HepG2 (cell line): ENCODE results near the gene SCAPER.

Experiments
- CREM ChIP-seq, 2 experiments: sonication (generic) in 1 of 2; formaldehyde crosslinking in 1 of 2; IDR thresholded peaks; 2 replicates each; pipeline versions ENCODE4 v1.4.0 to v1.6.1; 2016 to 2020; ENCODE audit warnings: antibody characterized with exemption in 1 of 2, mild to moderate bottlenecking in 1 of 2, missing genetic modification reagents in 1 of 2
- FOXP1 ChIP-seq, 2 experiments: fragments of 450-650 bp in 1 of 2; IDR thresholded peaks; 2 replicates each; pipeline ENCODE4 v1.6.1; 2017 to 2018; ENCODE audit warnings: antibody characterized with exemption in 1 of 2
- HDAC2 ChIP-seq: sonication (generic); formaldehyde crosslinking; IDR thresholded peaks from 2 replicates; pipeline ENCODE4 v1.4.0; 2020; ENCODE audit warnings: missing genetic modification reagents
- MYC ChIP-seq: sonication (generic); formaldehyde crosslinking; IDR thresholded peaks from 2 replicates; pipeline ENCODE4 v1.9.0; 2021; ENCODE audit warnings: missing genetic modification reagents, borderline replicate concordance
- PATZ1 ChIP-seq: sonication (generic); formaldehyde crosslinking; IDR thresholded peaks from 2 replicates; pipeline ENCODE4 v1.4.0; 2020; ENCODE audit warnings: missing genetic modification reagents
- REL ChIP-seq: sonication (generic); formaldehyde crosslinking; conservative IDR thresholded peaks from 2 replicates; pipeline ENCODE4 v1.8.0; 2022; ENCODE audit warnings: mild to moderate bottlenecking, missing genetic modification reagents, moderate library complexity
- SOX13 ChIP-seq, 3 experiments: fragments of 450-650 bp in 1 of 3; sonication (generic) in 1 of 3; formaldehyde crosslinking in 1 of 3; IDR thresholded peaks in 2 of 3; conservative IDR thresholded peaks in 1 of 3; 2 replicates each; pipeline versions ENCODE4 v1.5.0 to v1.6.1; 2016 to 2020; ENCODE audit warnings: antibody characterized with exemption in 1 of 3, mild to moderate bottlenecking in 1 of 3, missing compliant biosample characterization in 1 of 3, missing genetic modification reagents in 1 of 3, moderate library complexity in 1 of 3
- YY1 ChIP-seq: IDR thresholded peaks from 2 replicates; pipeline ENCODE4 v1.6.1; 2011; ENCODE audit warnings: low read length, low read depth, moderate library complexity, mild to moderate bottlenecking; ENCODE audit not compliant: insufficient read depth, insufficient replicate concordance
- ZNF510 ChIP-seq: sonication (generic); formaldehyde crosslinking; IDR thresholded peaks from 2 replicates; pipeline ENCODE4 v1.4.0; 2020; ENCODE audit warnings: low read depth, mild to moderate bottlenecking, missing genetic modification reagents
- ZNF619 ChIP-seq: sonication (generic); formaldehyde crosslinking; IDR thresholded peaks from 2 replicates; pipeline ENCODE4 v1.4.0; 2020; ENCODE audit warnings: mild to moderate bottlenecking, missing genetic modification reagents

GRCh38 chr15:76861815-76862397, 43.2 kb downstream of the SCAPER start:
- TF ChIP-seq REL (CRISPR knock-in tag) = no peak
- TF ChIP-seq MYC (CRISPR knock-in tag) = no peak
- TF ChIP-seq CREM (IDR thresholded peaks at IDR 0.05) = no peak
- no peak for TF ChIP-seq CREM (CRISPR knock-in tag; IDR thresholded peaks at IDR 0.05)
- no peak for TF ChIP-seq SOX13 (IDR thresholded peaks at IDR 0.05)
- no peak for TF ChIP-seq SOX13 (CRISPR knock-in tag; conservative IDR thresholded peaks at IDR 0.05 in 1 of 2, IDR thresholded peaks at IDR 0.05 in 1 of 2)
- no peak for TF ChIP-seq ZNF619 (CRISPR knock-in tag)
- TF ChIP-seq PATZ1 (CRISPR knock-in tag) = no peak
- TF ChIP-seq ZNF510 (CRISPR knock-in tag) = no peak
- no peak for TF ChIP-seq FOXP1 (IDR thresholded peaks at IDR 0.05)
- TF ChIP-seq FOXP1 (CRISPR knock-in tag; IDR thresholded peaks at IDR 0.05) = no peak
- TF ChIP-seq YY1 = no peak
- no peak for TF ChIP-seq HDAC2 (CRISPR knock-in tag)
